GM12878 (cell line): ENCODE results near the gene CD53. TPM values are rescaled to one million over a fixed set of nuclear protein-coding genes. Genes with fewer than 3 reads are reported as not detected.

Source experiments
- BCL11A ChIP-seq: IDR thresholded peaks from 2 replicates; pipeline ENCODE4 v1.6.1; 2011; ENCODE audit warnings: low read depth, low read length
- BHLHE40 ChIP-seq, 2 experiments: fragments of 450-650 bp in 1 of 2; IDR thresholded peaks; 2 replicates each; pipeline ENCODE4 v1.6.1; 2011 to 2017; ENCODE audit warnings: low read depth in 2 of 2, borderline replicate concordance in 1 of 2, improper control_type of control experiment in 1 of 2, low read length in 1 of 2, mild to moderate bottlenecking in 1 of 2
- CHD1 ChIP-seq: IDR thresholded peaks from 2 replicates; pipeline ENCODE4 v1.6.1; 2012; ENCODE audit warnings: low read depth, low read length, improper control_type of control experiment
- CHD2 ChIP-seq: IDR thresholded peaks from 2 replicates; pipeline ENCODE4 v1.6.1; 2011; ENCODE audit warnings: low read depth, low read length, improper control_type of control experiment, borderline replicate concordance
- CHD4 ChIP-seq: fragments of 200-600 bp; sonication (generic); IDR thresholded peaks from 2 replicates; pipeline ENCODE4 v1.6.1; 2016; ENCODE audit warnings: mild to moderate bottlenecking
- EGR1 ChIP-seq, 2 experiments: IDR thresholded peaks; 1 replicate in 1 of 2; 2 replicates in 1 of 2; pipeline ENCODE4 v1.6.1; 2011 to 2012; ENCODE audit warnings: low read depth in 2 of 2, low read length in 2 of 2, borderline replicate concordance in 1 of 2, mild to moderate bottlenecking in 1 of 2, moderate library complexity in 1 of 2
- ESRRA ChIP-seq: IDR thresholded peaks from 2 replicates; pipeline ENCODE4 v1.6.1; 2012; ENCODE audit warnings: mild to moderate bottlenecking, low read length, improper control_type of control experiment
- FOS ChIP-seq: IDR thresholded peaks from 3 replicates; pipeline ENCODE4 v1.6.1; 2011; ENCODE audit warnings: borderline replicate concordance; ENCODE audit not compliant: insufficient read length; ENCODE audit errors: extremely low read depth
- HCFC1 ChIP-seq: fragments of 150-350 bp; IDR thresholded peaks from 2 replicates; pipeline ENCODE4 v1.6.1; 2014; ENCODE audit warnings: low read length
- HDAC6 ChIP-seq: fragments of 200-600 bp; sonication (generic); IDR thresholded peaks from one replicate; pipeline ENCODE4 v1.8.0; 2017; ENCODE audit warnings: antibody characterized with exemption; ENCODE audit not compliant: unreplicated experiment
- HSF1 ChIP-seq: fragments of 150-350 bp; IDR thresholded peaks from 2 replicates; pipeline ENCODE4 v1.6.1; 2014; ENCODE audit warnings: mild to moderate bottlenecking, low read depth, low read length
- KLF5 ChIP-seq: fragments of 450-650 bp; IDR thresholded peaks from 2 replicates; pipeline ENCODE4 v1.6.1; 2014; ENCODE audit warnings: mild to moderate bottlenecking; ENCODE audit not compliant: partially characterized antibody
- MXI1 ChIP-seq: fragments of 150-350 bp; IDR thresholded peaks from 2 replicates; pipeline ENCODE4 v1.6.1; 2011; ENCODE audit warnings: low read depth, mild to moderate bottlenecking, inconsistent platforms, low read length, improper control_type of control experiment
- MYC ChIP-seq: IDR thresholded peaks from 2 replicates; pipeline ENCODE4 v1.6.1; 2011; ENCODE audit warnings: mild to moderate bottlenecking, low read length, moderate library complexity, inconsistent platforms; ENCODE audit not compliant: insufficient read depth, insufficient replicate concordance, insufficient read length, severe bottlenecking
- NFIC ChIP-seq: IDR thresholded peaks from 2 replicates; pipeline ENCODE4 v1.6.1; 2012; ENCODE audit warnings: low read depth, mild to moderate bottlenecking, inconsistent platforms, low read length, moderate library complexity
- NFXL1 ChIP-seq: fragments of 450-650 bp; IDR thresholded peaks from 2 replicates; pipeline ENCODE4 v1.6.1; 2017; ENCODE audit warnings: antibody characterized with exemption, mild to moderate bottlenecking, borderline replicate concordance
- NR2C2 ChIP-seq: IDR thresholded peaks from 2 replicates; pipeline ENCODE4 v1.6.1; 2011; ENCODE audit warnings: borderline replicate concordance, low read depth; ENCODE audit not compliant: control insufficient read depth, insufficient read length
- PAX5 ChIP-seq: IDR thresholded peaks from 2 replicates; pipeline ENCODE4 v1.6.1; 2011; ENCODE audit warnings: low read depth, low read length, borderline replicate concordance
- RBBP5 ChIP-seq: fragments of 200-600 bp; sonication (generic); conservative IDR thresholded peaks from 2 replicates; pipeline ENCODE4 v1.6.1; 2016
- SIN3A ChIP-seq: IDR thresholded peaks from 2 replicates; pipeline ENCODE4 v1.6.1; 2012; ENCODE audit warnings: low read depth, low read length, improper control_type of control experiment
- SMARCA5 ChIP-seq: fragments of 450-650 bp; IDR thresholded peaks from 2 replicates; pipeline ENCODE4 v1.6.1; 2017; ENCODE audit warnings: mild to moderate bottlenecking
- SPI1 ChIP-seq: IDR thresholded peaks from 2 replicates; pipeline ENCODE4 v1.6.1; 2011; ENCODE audit warnings: low read depth, mild to moderate bottlenecking, low read length, moderate library complexity, borderline replicate concordance; ENCODE audit not compliant: insufficient read depth
- TCF7 ChIP-seq: IDR thresholded peaks from 2 replicates; pipeline ENCODE4 v1.6.1; 2014; ENCODE audit warnings: antibody characterized with exemption, borderline replicate concordance
- ZSCAN29 ChIP-seq: fragments of 450-650 bp; IDR thresholded peaks from 2 replicates; pipeline ENCODE4 v1.6.1; 2017; ENCODE audit warnings: mild to moderate bottlenecking, moderate library complexity
- polyA plus RNA-seq, 11 experiments: library from polyadenylated mRNA; depleted of rRNA in 4 of 11; unstranded in 6 of 11; stranded (reverse) in 5 of 11; fragments of >200 nt; fragmentation: Nextera tagmentation in 4 of 11; fragmentation: Illumina TruSeq in 1 of 11; extraction: Ambion mirVana in 4 of 11; extraction: Trizol in 1 of 11; gene quantifications; 1 replicate in 1 of 11; 2 replicates in 10 of 11; pipeline versions ENCODE4 v1.2.1 to v1.2.3, GENCODE V29; 2011 to 2016; ENCODE audit warnings: inconsistent platforms in 2 of 11, missing spikeins in 2 of 11, low read depth in 1 of 11
- total RNA-seq, 4 experiments: library from RNA; depleted of rRNA in 3 of 4; stranded (reverse); fragments of >200 nt in 3 of 4; fragmentation: Illumina TruSeq in 1 of 4; extraction: Trizol in 1 of 4; gene quantifications; 2 replicates each; pipeline versions ENCODE4 v1.2.1 to v1.2.3, GENCODE V29; 2013 to 2021
- TF ChIP-seq, protein P1 (sequence below): IDR thresholded peaks from 2 replicates; pipeline ENCODE4 v1.6.1; 2011; ENCODE audit warnings: mild to moderate bottlenecking, low read depth, low read length, moderate library complexity; ENCODE audit not compliant: insufficient replicate concordance
- TF ChIP-seq, protein P2 (sequence below): fragments of 450-650 bp; conservative IDR thresholded peaks from 2 replicates; pipeline ENCODE4 v1.6.1; 2017; ENCODE audit warnings: mild to moderate bottlenecking, moderate library complexity

Gene CD53
- total and polyA plus RNA-seq, 10 of the 15 experiments (the other 5 are each of a cell fraction or from before 2014, with no cell fraction given) = 350 to 1,389 (median 538) TPM

DNA sequence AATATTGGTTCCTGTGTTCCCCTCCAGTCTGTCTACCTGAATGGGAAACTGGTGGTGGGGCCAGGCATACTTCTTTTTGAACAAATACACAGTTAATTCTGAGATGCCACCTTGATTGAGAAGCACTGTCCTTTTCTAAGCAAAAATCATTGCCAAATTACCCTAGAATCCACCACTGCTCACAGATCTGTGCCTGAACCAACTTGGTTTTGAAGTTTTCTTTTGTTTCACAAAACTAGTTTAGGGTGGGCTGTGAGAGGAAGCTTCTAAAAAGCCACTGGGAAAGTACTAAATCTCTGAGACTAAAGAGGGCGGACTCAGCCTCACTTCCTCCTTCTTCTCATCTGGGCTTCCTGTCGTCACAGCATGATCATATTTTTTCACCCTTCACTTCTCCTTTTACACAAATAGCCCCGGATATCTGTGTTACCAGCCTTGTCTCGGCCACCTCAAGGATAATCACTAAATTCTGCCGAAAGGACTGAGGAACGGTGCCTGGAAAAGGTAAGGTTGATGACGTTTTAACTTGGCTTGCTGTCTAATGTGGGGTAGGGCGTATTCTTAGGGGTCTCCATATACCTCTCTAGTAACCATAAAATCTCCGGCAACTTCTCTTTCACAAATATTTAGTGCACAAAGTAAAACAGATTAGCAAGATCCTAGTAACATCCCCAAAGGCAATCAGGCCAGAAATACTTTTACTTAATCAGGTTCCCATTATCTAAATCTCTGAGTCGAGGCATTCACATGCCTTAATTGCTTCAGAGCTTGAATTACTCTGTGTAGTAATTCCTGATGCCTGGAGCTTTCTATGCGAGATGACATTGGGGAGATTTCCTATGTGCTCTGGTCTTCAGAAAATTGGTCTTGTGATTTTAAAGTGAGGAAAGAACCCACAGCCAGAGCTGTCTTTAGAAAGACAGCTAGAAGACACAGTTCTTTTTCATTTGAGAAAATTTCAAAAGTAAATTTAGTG is at the start of gene CD53 (continued):
- TF ChIP-seq HSF1 (no peak), NFXL1 (no peak), BCL11A (no peak), KLF5 (no peak), SMARCA5 (no peak), NFIC (no peak), MYC (no peak), PAX5 (0 out of 2 replicates have a peak, but pooled peaks have one; percentile 32), EGR1 (IDR thresholded peaks at IDR 0.05; ENCODE audit: borderline replicate concordance in 1 of 2, low read depth in 2 of 2, low read length in 2 of 2) (no peak), BHLHE40 (IDR thresholded peaks at IDR 0.05; ENCODE audit: borderline replicate concordance in 1 of 2, low read depth in 2 of 2, low read length in 1 of 2) (no peak), CHD2 (no peak), SIN3A (no peak), TCF7 (0 out of 2 replicates have a peak, but pooled peaks have one; percentile 4), RBBP5 (no peak), MXI1 (no peak), HCFC1 (no peak), ESRRA (no peak), CHD4 (no peak), HDAC6 (no peak), NR2C2 (no peak), FOS (no peak), SPI1 (peak; percentile 99), CHD1 (peak; percentile 82; the same call in 1 of the 2 replicates), ZSCAN29 (no peak)
- TF ChIP-seq, protein P1, sequence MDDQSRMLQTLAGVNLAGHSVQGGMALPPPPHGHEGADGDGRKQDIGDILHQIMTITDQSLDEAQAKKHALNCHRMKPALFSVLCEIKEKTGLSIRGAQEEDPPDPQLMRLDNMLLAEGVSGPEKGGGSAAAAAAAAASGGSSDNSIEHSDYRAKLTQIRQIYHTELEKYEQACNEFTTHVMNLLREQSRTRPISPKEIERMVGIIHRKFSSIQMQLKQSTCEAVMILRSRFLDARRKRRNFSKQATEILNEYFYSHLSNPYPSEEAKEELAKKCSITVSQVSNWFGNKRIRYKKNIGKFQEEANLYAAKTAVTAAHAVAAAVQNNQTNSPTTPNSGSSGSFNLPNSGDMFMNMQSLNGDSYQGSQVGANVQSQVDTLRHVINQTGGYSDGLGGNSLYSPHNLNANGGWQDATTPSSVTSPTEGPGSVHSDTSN = no peak
- TF ChIP-seq, protein P2, sequence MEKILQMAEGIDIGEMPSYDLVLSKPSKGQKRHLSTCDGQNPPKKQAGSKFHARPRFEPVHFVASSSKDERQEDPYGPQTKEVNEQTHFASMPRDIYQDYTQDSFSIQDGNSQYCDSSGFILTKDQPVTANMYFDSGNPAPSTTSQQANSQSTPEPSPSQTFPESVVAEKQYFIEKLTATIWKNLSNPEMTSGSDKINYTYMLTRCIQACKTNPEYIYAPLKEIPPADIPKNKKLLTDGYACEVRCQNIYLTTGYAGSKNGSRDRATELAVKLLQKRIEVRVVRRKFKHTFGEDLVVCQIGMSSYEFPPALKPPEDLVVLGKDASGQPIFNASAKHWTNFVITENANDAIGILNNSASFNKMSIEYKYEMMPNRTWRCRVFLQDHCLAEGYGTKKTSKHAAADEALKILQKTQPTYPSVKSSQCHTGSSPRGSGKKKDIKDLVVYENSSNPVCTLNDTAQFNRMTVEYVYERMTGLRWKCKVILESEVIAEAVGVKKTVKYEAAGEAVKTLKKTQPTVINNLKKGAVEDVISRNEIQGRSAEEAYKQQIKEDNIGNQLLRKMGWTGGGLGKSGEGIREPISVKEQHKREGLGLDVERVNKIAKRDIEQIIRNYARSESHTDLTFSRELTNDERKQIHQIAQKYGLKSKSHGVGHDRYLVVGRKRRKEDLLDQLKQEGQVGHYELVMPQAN = peak; percentile 32; the same call in 1 of the 2 replicates
